NCI-H524 (cell line): ENCODE results near the gene CDHR5.
A peak's percentile ranks its signal among the peaks of the same experiment; 100 is the strongest.
"Not testable (repeated sequence)": the region's sequence is repeated elsewhere in the genome, so short reads cannot be mapped to it uniquely, and the experiment has no call there.

Experiments
- DNase-seq, 2 experiments: peaks; one replicate each; lab custom pipeline; 2025; lab: John Stamatoyannopoulos, UW

CDHR5 gene, protein sequence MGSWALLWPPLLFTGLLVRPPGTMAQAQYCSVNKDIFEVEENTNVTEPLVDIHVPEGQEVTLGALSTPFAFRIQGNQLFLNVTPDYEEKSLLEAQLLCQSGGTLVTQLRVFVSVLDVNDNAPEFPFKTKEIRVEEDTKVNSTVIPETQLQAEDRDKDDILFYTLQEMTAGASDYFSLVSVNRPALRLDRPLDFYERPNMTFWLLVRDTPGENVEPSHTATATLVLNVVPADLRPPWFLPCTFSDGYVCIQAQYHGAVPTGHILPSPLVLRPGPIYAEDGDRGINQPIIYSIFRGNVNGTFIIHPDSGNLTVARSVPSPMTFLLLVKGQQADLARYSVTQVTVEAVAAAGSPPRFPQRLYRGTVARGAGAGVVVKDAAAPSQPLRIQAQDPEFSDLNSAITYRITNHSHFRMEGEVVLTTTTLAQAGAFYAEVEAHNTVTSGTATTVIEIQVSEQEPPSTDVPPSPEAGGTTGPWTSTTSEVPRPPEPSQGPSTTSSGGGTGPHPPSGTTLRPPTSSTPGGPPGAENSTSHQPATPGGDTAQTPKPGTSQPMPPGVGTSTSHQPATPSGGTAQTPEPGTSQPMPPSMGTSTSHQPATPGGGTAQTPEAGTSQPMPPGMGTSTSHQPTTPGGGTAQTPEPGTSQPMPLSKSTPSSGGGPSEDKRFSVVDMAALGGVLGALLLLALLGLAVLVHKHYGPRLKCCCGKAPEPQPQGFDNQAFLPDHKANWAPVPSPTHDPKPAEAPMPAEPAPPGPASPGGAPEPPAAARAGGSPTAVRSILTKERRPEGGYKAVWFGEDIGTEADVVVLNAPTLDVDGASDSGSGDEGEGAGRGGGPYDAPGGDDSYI

DNA sequence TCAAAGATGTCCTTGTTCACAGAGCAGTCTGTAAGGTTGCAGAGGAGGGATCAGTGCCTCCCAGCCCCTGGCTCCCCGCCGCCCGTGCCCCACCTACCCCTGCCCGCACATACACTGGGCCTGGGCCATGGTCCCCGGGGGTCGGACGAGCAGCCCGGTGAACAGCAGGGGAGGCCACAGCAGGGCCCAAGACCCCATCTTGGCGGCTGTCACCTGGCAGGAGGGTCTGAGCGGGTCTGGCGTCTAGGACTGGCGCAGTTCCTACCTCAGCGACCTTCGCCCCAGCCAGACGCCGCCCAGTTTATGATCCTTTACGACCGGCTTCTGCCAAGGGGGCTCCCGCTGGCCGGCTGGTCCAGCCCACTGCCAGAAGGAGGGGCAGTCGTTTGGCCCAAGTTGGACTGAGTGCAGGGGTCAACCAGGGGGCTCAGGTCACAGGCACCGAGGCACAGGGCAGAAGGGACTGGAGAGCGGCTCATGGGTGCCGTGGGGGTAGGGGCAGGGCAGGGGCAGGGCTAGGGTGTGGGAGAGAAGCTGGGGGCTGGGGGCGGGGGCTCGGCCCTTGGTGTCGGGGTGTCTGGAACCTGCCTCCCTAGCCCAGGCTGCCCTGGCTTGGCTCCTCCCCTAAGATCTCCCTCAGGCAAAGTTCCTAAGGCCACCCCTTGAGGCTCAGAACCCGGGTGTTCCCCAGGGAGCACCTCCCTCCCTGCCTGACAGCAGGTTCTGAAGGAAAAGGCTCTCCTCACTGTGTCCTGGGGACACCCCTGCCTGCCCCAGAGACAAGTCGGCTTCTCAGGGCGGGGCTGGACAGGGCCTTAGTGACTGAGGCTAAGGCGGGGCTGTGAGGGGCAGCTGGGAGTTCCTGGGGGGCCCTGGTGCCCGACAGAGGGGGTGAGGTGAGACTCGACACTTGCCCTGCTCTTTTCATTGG, at the start of gene CDHR5:
Gene CDHR5, minus strand, starts transcription at position 251 of the 931 bp plus-strand sequence. Its CDS starts 53 bp downstream, at position 198.
- no peak for DNase-seq

DNA sequence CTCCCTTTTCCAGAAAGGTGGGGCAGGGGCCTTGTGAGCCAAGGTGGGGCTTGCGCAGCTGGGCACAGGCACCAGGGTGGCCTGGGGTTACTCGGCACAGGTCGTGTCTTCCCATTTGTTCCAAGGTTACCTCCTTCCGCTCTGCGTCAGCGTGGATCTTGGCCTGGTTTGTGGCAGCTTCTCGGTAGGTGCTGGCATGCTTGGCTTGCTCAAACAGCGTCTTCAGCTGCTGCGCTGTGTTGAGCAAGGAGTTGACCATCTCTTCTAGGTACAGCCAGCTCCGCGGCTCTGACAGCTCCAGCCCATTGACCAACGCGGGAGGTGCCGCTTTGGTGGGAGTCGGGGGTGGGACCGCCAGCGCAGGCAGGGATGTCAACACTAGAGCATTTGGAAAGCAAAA, 49.7 kb upstream of the CDHR5 start:
- DNase-seq, result no peak

DNA sequence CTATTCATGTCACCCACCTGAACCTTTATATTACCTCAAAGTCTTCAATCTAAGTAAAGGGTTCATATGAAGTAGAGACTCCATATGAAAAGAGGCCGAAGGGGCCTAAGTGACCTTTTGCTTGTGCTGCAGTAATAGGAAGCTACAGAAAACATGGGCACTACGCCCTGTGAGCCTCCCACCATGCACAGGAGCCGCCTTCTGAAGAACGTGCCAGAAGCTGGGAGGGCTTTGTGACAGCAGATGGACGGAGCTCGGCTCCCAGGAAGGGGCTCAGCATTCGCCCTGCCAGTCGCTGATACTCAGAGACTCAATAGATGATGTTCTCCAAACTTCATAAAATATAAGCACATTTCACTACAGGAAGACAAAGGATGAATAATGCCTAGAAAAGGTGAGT, 49.1 kb upstream of the CDHR5 start:
- no peak for DNase-seq

DNA sequence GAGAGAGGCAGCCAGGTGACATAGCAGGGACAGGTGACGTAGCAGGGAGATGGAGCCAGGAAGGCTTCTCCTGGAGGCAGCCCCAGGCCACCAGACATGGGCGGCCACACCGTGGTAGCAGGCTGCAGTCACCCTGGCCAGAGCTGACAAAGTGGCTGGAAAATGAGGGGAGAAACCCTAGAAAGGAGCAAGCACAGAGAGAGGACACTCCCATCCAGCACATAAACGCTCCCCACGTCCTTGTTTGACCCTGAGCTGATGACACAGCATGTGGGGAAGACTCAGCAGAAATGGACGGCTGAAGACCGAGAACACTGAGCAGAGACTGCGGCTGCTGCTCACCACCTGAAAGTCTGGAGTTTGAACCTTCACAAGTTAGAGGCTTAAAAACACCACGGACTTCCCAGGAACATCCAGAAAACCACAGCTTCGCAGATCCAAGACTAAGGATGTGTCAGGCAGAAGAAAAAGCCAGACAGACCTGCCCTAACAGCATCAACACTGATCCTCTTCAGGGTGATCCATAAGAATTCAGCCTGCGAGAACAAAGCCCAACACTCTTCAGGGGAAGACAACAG, 41.0 kb upstream of the CDHR5 start:
- no peak for DNase-seq

DNA sequence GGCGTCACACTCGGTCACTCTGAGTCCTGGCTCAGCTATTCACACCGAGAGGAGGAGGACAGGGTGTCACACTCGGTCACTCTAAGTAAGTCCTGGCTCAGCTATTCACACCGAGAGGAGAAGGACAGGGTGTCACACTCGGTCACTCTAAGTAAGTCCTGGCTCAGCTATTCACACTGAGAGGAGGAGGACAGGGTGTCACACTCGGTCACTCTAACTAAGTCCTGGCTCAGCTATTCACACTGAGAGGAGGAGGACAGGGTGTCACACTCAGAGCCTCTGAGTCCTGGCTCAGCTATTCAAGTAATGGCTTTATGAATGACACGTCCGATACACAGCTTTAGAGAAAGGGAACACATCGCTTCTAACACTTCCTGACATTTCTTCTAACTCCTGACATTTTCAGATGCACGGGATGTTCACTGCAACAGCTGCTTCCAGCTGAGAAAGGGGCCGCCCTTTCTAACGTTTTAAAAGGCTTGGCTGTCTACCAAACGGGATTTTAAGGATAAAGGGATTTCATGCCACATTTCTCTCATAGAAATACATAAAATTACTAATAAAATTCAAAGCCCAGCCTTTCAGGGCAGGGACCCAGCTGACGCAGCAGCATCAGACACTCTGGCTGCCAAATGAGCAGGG, 40.4 kb upstream of the CDHR5 start:
- no peak for DNase-seq

DNA sequence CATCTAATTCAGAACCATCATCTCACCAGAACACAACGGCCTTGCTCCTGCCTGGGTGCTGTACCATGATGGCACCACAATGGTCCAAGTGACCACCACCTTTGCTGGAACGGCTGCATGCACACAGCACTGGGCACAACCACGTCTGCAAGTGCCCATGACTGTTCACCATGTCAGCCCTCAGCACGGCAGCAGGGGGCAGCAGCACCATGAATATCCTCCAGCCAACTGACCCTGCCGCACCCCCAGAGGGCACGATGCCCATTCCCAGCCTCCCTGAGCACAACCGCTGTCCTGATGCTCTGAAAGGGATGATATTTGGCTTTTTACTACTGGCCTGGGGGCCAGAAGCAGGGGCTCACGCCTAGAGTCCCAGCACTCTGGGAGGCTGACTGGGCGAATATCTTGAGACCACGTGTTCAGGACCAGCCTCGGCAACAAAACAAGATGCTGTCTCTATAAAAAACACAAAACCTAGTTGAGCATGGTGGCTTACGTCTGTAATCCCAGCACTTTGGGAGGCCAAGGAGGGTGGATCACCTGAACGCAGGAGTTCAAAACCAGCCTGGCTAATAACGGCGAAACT, 38.0 kb upstream of the CDHR5 start:
- DNase-seq, result peak in 1 of 2 experiments; percentile 41

DNA sequence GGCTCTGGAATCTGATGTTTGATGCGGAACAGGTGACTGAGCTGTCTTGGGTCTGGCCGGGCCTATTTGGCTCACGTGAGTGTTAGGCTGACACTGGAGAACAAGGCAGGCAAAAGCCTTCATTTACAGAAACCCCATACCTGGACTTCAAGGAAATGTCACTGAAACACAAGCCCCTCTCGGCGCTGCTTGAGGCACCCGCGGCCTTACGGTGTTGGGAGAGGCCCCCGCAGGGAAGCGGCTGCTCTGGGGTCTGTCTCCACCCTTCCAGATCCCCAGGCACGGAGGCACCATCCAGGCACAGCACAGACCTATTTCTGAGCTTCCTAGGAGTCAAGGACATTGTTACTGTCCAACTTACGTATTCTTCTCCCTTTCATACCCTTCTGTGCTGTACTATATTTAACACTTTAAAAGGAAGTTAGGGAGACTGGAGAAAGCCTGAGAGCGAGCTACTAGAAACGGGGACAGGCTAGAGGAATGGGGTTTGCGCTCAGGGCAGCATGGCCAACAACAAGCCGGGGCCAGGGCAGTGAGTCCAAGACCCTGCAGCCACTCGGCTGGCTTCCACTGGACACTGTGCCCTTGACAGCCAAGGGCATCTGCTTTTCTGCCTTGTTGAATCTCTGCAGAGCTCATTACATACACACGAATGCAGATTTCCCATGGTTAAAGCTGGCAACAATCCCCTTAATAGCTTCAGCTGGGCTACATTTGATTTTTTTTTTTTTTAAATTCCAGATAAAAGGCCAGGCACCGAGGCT, 36.1 kb upstream of the CDHR5 start:
- no peak for DNase-seq

DNA sequence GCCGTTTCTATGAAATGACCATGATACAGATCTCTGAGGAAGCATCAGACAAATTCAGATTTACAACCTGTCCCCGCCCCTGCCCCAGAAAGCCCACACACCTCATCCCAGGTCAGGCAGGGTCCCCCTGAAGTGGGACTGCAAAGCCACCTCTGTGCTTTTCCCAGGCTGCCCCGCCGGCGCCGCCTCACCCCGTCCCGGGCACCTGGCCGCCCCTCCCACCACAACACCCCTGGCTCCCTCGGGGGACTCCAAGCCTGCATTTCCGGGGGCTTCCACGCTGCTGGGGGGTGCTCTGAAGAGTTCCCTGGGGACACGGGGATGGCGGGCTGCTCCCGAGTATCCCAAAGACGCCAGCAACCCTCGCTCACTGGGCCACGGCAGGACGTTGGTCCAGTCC, 35.5 kb upstream of the CDHR5 start:
- no peak for DNase-seq

DNA sequence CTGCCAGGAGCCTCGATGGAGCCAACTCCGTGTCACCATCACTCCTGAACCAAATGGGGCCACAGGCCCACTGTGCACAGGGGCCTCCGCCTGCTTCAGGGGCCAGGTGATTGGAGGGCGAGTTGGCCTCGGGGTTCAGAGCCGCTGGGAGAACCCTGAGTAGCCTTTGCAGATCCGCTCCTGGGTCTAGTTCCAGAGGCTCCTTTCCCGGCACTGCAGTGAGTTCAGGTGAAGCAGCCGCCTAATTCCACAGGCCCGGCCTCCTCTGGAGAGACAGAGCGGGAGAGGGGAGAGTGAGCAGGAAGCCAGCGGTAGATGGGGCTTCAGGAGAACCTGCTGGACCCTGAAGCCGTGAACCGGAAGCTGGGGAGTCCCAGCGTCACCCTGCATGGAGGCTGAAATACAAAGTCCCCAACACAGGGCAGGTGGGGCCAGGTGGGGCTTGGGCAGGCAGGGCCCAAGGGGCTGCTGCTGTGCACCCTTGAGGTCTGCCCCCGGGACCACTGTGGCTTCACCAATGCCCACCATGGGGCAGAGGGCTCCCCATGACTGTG, 34.9 kb upstream of the CDHR5 start:
- no peak for DNase-seq

DNA sequence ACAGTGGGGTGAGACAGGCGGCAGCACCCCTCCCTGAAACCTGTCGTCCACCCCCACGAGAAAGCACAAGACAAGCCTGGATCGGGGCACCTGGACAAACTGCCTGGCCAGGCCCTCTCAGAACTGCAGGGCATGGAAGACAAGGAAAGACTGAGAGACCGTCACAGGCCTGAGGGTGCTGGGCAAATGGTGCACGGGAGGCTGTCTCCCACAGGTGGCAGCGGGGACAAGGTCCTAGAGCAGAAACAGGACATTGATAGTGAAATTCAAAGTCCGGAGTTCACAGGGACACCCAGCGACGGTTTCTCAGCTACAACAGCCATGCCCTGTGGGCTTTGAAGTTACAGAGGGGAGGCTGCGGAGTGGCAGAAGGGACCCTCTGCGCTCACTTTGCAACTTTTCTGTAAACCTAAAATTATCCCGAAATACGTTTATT, 33.0 kb upstream of the CDHR5 start:
- DNase-seq, result no peak

DNA sequence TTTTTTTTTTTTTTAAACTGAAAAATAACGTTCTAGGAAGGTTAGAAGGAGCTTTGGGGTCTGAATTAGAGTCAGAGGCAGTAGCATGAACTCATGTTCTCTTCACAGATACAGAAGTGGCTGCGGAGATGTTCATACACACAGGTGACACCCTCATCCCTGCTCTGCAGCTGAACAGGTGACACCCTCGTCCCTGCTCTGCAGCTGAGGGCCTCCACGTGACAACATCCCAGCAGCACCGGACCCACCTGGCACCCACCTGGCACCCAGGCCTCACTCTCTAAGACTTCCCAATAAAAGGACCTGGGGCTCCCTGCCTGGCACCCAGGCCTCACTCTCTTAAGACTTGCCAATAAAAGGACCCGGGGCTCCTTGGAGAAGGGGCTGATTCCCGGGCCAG, 32.1 kb upstream of the CDHR5 start:
- no peak for DNase-seq

DNA sequence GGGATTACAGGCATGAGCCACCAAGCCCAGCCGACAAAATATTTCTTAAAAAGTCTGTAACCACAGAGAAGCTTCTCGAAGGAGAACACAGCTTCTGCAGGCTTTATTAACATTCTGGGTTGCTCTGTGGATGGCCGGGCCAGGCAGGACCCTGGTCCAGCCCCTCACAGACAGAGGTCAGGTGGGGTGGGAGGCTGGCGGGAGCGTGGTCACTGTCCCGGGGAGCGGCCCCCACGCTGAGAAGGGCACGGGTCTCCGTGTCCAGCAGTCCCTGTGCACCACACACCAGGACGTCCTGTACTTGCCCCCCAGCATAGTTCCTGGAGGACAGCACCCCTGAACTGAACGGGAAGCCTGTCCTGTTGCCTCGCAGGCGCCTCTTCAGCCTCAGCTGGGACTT, 31.7 kb upstream of the CDHR5 start:
- no peak for DNase-seq

DNA sequence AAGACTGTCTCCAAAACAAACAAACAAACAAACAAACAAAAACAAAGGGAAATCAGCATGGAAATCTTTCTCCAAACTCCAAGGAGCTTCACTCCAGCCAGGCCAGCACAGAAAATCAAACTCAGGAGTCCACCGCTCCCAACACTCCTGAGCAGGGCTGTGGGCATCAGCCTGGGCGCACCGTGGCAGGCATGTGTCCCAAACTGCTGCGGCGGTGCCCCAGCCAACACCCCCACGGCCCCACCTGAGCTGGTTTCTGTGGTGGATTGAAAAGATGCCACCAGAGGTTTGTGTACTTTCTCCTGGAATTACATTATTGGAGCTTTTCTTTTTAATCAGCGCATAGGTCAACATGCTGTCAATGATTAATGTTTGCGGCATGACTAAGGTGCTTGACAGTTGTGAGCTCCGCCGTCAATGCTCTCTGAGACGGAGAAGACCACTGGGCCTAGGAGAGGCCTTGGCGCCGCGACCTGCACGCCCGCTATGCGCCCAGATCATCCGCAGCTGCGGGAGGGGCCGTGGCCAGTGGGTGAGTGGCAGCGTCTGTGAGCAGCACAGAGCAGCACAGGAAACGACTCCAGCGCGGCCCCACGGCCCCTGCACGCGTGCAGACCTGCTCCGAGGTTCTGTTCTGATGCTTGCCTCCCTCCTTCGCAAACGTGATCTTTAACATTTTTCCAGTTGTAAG, 30.4 kb upstream of the CDHR5 start:
- DNase-seq, result no peak

DNA sequence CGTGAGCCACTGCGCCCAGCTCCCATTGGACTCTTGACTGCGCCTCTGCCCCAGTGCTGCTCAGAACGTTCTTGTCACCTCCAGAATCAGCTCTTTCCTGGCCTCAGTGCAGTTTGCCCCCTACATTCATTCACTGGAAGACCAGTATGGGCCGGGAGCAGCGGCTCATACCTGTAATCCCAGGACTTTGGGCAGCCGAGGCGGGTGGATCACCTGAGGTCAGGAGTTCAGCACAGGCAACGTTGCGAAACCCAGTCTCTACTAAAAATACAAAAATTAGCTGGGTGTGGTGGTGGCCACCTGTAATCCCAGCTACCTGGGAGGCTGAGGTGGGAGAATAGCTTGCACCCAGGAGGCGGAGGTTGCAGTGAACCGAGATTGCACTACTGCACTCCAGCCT, 29.7 kb upstream of the CDHR5 start:
- DNase-seq, result not testable (repeated sequence)

DNA sequence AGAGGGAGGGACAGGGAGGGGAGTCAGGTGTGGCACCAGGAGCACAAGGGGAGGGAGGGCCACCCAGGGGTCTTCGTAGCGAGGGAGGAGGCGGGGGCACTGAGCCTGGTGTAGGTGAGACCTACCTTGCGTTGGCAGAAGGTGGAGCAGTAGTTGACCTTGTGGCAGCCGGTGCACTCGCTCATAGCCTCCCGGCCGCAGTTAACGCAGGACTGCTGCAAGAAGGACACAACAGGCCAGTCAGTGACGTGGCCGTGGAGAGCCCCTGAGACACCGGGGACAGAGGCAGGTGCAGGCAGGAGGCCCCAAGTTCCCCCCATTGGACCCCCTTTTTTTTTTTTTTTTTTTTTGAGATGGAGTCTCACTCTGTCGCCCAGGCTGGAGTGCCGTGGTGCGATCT, 29.1 kb upstream of the CDHR5 start:
- no peak for DNase-seq

DNA sequence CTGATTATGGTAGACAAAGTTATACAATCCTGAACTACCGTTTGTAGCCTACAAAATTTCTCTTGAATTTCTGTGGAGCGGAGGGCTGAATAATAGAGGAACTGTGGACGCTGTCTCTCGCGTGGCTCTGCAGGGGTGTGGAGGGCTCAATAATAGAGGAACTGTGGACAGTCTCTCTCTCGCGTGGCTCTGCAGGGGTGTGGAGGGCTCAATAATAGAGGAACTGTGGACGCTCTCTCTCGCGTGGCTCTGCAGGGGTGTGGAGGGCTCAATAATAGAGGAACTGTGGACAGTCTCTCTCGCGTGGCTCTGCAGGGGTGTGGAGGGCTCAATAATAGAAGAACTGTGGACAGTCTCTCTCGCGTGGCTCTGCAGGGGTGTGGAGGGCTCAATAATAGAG, 28.4 kb upstream of the CDHR5 start:
- DNase-seq, result not testable (repeated sequence)

DNA sequence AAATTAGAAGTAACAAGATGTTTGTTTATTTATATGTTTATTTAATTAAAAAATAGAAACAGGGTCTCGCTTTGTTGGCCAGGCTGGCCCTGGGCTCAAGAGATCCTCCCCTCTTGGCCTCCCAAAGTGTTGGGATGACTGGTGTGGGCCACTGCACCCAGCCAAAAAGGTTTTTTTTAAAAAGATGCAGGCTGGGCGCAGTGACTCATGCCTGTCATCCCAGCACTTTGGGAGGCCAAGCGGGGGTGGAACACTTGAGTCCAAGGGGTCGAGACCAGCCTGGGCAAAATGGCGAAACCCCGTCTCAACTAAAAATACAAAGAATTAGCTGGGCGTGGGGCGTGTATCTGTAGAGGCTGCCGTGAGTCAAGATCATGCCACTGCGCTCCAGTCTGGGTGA, 25.7 kb upstream of the CDHR5 start:
- DNase-seq, result no peak

DNA sequence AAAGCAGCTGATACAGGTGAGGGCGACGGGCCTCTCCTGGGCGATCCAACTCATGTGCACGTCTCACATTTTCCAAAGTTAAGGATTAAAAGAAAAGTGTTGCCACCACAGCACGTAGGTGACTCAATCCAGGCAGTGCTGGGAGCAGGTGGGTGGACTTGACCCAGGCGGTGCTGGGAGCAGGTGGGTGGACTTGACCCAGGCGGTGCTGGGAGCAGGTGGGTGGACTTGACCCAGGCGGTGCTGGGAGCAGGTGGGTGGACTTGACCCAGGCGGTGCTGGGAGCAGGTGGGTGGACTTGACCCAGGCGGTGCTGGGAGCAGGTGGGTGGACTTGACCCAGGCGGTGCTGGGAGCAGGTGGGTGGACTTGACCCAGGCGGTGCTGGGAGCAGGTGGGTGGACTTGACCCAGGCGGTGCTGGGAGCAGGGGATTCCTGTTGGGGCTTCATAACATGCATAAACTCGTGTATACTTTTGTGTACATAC, 23.0 kb upstream of the CDHR5 start:
- not testable (repeated sequence) for DNase-seq

DNA sequence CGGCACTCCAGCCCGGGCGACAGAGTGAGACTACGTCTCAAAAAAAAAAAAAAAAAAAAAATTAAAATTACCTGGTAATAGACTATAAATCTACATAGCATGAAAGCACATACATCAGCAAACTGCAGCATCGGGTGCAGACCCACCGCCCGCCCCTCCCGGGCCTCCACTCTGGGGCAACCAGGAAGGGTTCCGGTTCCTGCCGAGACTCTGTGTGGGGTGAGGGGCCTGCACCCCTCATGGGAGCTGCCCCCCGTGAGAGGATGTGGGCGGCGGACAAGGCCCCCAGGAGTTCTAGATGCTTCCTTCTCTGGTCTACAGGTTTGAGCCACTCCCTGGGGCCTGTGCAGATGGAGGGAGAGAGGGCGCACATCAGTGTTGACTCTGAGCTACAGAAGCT, 21.5 kb upstream of the CDHR5 start:
- DNase-seq, result no peak
